Aorta (tissue), 5 donors: ENCODE results near the gene ACP5. TPM values are rescaled to one million over a fixed set of nuclear protein-coding genes. Genes with fewer than 3 reads are reported as not detected.
A peak's percentile ranks its signal among the peaks of the same experiment; 100 is the strongest.
"Not testable (repeated sequence)": the region's sequence is repeated elsewhere in the genome, so short reads cannot be mapped to it uniquely, and the experiment has no call there.

Experiments used
- ATAC-seq: fragments of 200-7000 bp; cut with Tn5 transposase; one replicate; pipeline ENCODE4 v1.9.1; 2022; ENCODE audit warnings: moderate library complexity; ENCODE audit not compliant: low FRiP score
- DNase-seq, 2 donors: peaks; one replicate each; pipeline ENCODE4 v3.0.0-alpha.2; 2020
- H3K27ac ChIP-seq, 2 donors: one replicate each; pipeline ENCODE4 v1.5.1; 2013; ENCODE audit warnings: low read length in 2 of 2, mild to moderate bottlenecking in 2 of 2, moderate library complexity in 2 of 2, control low read depth in 1 of 2, inconsistent platforms in 1 of 2, low read depth in 1 of 2
- H3K27me3 ChIP-seq, 2 donors: one replicate each; pipeline ENCODE4 v1.6.1; 2013; ENCODE audit warnings: control low read depth in 1 of 2, low read length in 1 of 2, mild to moderate bottlenecking in 1 of 2, moderate library complexity in 1 of 2; ENCODE audit not compliant: insufficient read depth in 2 of 2, control insufficient read depth in 1 of 2
- H3K36me3 ChIP-seq, 2 donors: one replicate each; pipeline ENCODE4 v1.6.1; 2013; ENCODE audit warnings: control low read depth in 1 of 2, low read length in 1 of 2, mild to moderate bottlenecking in 1 of 2; ENCODE audit not compliant: insufficient read depth in 2 of 2, control insufficient read depth in 1 of 2
- H3K4me1 ChIP-seq, 2 donors: one replicate each; pipeline ENCODE4 v1.6.1; 2013; ENCODE audit warnings: low read length in 2 of 2, control low read depth in 1 of 2, mild to moderate bottlenecking in 1 of 2, moderate library complexity in 1 of 2; ENCODE audit not compliant: insufficient read depth in 2 of 2, control insufficient read depth in 1 of 2
- H3K4me3 ChIP-seq, 2 donors: one replicate each; pipeline ENCODE4 v1.5.1; 2013; ENCODE audit warnings: low read length in 2 of 2, control low read depth in 1 of 2, mild to moderate bottlenecking in 1 of 2
- H3K9me3 ChIP-seq: one replicate; pipeline ENCODE4 v1.6.1; 2013; ENCODE audit warnings: mild to moderate bottlenecking, low read length; ENCODE audit not compliant: control insufficient read depth
- WGBS, 2 donors: extraction: QIAGEN DNeasy Blood & Tissue Kit; methylation state at CpG; one replicate each; pipeline ENCODE4 v1.1.7; 2013; 5-methylcytosine and 5-hydroxymethylcytosine counted together
- intact Hi-C, 2 donors: fragments of 100-400 bp; cut with DNase I; formaldehyde crosslinking; loops; one replicate each; pipeline versions ENCODE4 v1.14.2 to v1.15.0; 2022
- polyA plus RNA-seq, 2 donors: library from polyadenylated mRNA; stranded (reverse); fragments of 200-250 nt; gene quantifications; one replicate each; pipeline ENCODE4 v1.2.3, GENCODE V29; 2013
- total RNA-seq, 2 donors: library from RNA; stranded (reverse); fragmentation: NEBNext Ultra II Directional; extraction: Animal tissue kit (Norgen Biotek cat#: 25700); gene quantifications; one replicate each; pipeline ENCODE4 v1.2.1, GENCODE V29; 2021
- donor health status: healthy with polysubstance abuse.
- donor health status: Bipolar disorder and iron deficiency.
- donor health status: DM: no; HTN: no; CAD: no.
- donor health status: DM: no; HTN: no; CAD: no.
- donor health status: DM: yes; HTN: yes; CAD: no.

Gene ACP5
- total and polyA plus RNA-seq, 4 donors = 5.2 to 45.3 (median 12.9) TPM

DNA sequence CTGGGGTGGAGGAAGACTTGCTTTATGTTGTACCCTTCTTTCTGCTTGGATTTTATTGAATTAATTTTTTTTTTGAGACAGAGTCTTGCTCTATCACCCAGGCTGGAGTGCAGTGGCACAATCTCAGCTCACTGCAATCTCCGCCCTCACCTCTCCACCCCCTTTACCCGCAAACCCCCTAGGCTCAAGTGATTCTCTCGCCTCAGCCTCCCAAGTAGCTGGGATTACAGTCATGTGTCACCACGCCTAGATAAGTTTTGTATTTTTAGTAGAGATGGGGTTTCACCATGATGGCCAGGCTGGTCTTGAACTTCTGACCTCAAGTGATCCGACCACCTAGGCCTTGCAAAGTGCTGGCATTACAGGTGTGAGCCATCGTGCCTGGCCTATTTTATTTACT, 4.1 kb downstream of the ACP5 start:
- intact Hi-C loops, ATAC-seq, H3K4me3 ChIP-seq, DNase-seq, H3K36me3 ChIP-seq, H3K27ac ChIP-seq, H3K9me3 ChIP-seq, H3K4me1 ChIP-seq, H3K27me3 ChIP-seq: not testable (repeated sequence)
- WGBS, 2 donors = 80 to 85% methylated on average over 6 of the region's 6 CpGs

DNA sequence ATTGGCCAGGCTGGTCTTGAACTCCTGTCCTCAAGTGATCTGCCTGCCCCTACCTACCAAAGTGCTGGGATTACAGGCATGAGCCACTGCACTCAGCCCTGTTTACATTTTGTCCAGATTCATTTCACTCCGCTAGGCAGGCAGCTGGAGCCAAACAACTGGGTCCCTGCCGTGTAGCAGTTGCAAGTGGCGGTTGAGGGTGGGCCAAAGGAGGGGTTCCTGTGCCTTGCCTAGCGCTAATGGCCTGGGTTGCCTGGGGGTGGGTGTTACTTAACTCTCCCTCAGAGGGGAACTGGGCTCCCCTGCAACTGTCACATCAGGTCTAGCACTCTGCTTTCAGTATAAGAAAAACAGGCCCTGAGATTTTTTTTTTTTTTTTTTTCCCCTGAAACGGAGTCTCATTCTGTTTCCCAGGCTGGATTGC, 7.4 kb downstream of the ACP5 start:
- Histone ChIP-seq H3K36me3 (no peaks in the 10 kb centered on the region), H3K4me1 (no peaks in the 10 kb centered on the region), H3K9me3 (no peaks in the 10 kb centered on the region), H3K4me3 (no peak overlapping the region), H3K27me3 (no peaks in the 10 kb centered on the region), H3K27ac (no peak overlapping the region)
- no peak for DNase-seq
- intact Hi-C loops = no loop called here
- WGBS, 2 donors = 67 to 70% methylated on average over 5 of the region's 5 CpGs
- no peak for ATAC-seq

DNA sequence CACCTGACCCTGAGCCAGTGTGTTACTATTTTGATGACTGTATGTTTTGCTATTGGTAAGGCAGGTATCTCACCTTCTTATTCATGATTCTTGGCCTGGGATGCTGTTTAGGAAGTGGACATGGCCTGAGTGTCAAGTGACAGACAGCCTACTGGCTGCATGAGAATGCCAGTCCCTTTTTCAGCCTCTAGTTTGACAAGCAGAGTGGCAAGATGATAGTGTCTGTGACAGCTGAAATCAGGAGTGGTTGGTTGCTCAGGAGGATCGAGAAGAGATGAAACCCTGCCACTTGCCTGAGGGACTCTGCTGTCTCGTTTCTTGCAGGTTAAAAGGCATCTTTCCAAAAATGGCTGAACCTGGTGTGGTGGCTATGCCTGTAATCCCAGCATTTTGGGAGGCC, 11.3 kb downstream of the ACP5 start:
- 82 to 88% methylated on average over 2 of the region's 2 CpGs for WGBS, 2 donors

DNA sequence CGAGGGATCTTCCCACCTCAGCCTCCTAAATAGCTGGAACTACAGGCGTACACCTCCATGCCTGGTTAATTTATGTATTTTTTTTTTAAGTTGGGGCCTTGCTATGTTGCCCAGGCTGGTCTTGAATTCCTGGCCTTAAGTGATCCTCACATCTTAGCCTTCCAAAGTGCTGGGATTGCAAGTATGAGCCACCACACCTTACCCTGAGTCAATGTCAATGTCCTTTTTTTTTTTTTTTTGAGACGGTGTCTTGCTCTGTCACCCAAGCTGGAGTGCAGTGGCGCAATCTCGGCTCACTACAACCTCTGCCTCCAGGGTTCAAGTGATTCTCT, 11.8 kb downstream of the ACP5 start:
- ATAC-seq, intact Hi-C loops, H3K4me3 ChIP-seq, H3K27ac ChIP-seq, H3K36me3 ChIP-seq, H3K27me3 ChIP-seq, DNase-seq, H3K9me3 ChIP-seq, H3K4me1 ChIP-seq: not testable (repeated sequence)
- WGBS, 2 donors = 86 to 90% methylated on average over 5 of the region's 5 CpGs

More for the DNA sequence above, 11.3 kb downstream of the ACP5 start:
- no peak for ATAC-seq
- Histone ChIP-seq H3K36me3 (no peaks in the 10 kb centered on the region), H3K27ac (no peak overlapping the region), H3K9me3 (no peaks in the 10 kb centered on the region), H3K4me3 (no peak overlapping the region), H3K4me1 (no peaks in the 10 kb centered on the region), H3K27me3 (no peaks in the 10 kb centered on the region)
- intact Hi-C loops = no loop called here
- no peak for DNase-seq

GRCh38 chr19:11564082-11564807, 13.2 kb downstream of the ACP5 start:
- H3K4me1 ChIP-seq, H3K27me3 ChIP-seq, H3K4me3 ChIP-seq, intact Hi-C loops, H3K9me3 ChIP-seq, H3K27ac ChIP-seq, H3K36me3 ChIP-seq, DNase-seq, ATAC-seq: not testable (repeated sequence)
- 91% methylated on average over 6 of the region's 6 CpGs for WGBS, 2 donors

- Histone ChIP-seq H3K4me1 (no peaks in the 10 kb centered on the region), H3K9me3 (no peaks in the 10 kb centered on the region), H3K27me3 (no peaks in the 10 kb centered on the region), H3K36me3 (no peaks in the 10 kb centered on the region), H3K27ac (no peak overlapping the region), H3K4me3 (no peak overlapping the region)
- intact Hi-C loops = no loop called here
- ATAC-seq (no peak), DNase-seq (no peak)
- 88 to 90% methylated on average over 8 of the region's 8 CpGs for WGBS, 2 donors
Observed at GRCh38 chr19:11563532-11563931, 13.9 kb downstream of the ACP5 start.

GRCh38 chr19:11560404-11561051, 16.9 kb downstream of the ACP5 start:
- H3K36me3 ChIP-seq = no peaks in the 10 kb centered on the region
- no peak overlapping the region for H3K4me3 ChIP-seq
- no peaks in the 10 kb centered on the region for H3K27me3 ChIP-seq
- no peak for ATAC-seq
- no peaks in the 10 kb centered on the region for H3K9me3 ChIP-seq
- WGBS, 2 donors = 13 to 14% methylated on average over 9 of the region's 9 CpGs
- H3K27ac ChIP-seq = no peak overlapping the region
- intact Hi-C loops = no loop called here
- DNase-seq = no peak
- peaks cover 0 to 3% of the 10 kb centered on the region in 2 donors for H3K4me1 ChIP-seq

DNA sequence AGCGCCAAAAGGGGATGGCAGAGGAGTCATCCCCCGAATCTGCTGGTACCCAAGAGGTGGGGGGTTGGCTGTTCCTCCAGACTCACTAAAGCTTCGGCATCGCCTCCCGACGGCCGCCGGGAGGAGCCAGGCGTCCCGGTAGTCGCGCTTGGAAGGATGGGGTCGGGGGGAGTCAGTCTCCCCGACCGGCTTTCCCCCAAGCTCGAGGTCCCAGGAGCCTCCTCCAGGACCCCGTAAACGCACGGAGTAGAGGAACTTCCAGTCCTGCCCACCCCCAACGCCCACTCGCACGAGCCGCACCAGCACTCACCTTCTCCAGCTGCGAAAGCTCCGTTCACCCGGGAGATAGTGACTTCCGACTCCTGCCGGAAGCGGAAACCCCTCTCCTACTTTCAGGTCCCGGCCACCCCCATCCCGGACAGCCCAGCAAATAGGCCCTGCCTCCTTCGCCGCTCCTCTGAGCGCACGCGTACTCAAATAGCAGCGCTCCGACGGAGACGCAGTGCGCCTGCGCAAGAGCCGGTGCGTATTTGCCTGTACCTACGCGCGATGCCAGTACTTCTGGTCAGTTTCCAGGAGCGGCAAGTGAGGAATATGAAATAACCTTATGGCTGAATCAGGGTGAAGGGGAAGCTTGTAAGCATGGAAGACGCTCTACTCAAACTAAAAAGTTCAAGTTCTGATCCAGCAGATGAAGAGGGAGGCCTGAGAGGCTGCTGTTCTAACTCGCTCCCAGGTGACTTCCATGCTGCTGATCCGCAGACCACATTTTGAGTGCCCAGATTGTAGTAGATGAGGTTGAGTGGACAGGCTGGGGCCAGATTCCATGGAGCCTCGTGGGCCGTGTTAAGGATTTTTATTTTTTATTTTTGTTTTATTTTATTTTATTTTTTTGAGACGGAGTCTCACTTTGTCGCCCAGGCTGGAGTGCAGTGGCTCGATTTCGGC, 18.3 kb downstream of the ACP5 start, which contains the start of gene ELOF1:
TSS of gene ELOF1 (minus strand) at position 350 of the 948 bp plus-strand sequence. CDS start 4,883 bp downstream, outside the sequence.
- H3K4me1 ChIP-seq = peaks cover 0 to 3% of the 10 kb centered on the region in 2 donors
- H3K4me3 ChIP-seq = peak within 1 kb of the TSS; percentile 73 to 87
- DNase-seq = peak; percentile 99
- WGBS, 2 donors = 1 to 3% methylated on average over 57 of the region's 57 CpGs
- peak within 1 kb of the TSS in 1 of 2 donors; percentile 53 for H3K27ac ChIP-seq
- H3K9me3 ChIP-seq = no peaks in the 10 kb centered on the region
- peaks cover 0 to 3% of the 10 kb centered on the region in 2 donors for H3K36me3 ChIP-seq
- ATAC-seq = peak; percentile 98
- no peaks in the 10 kb centered on the region for H3K27me3 ChIP-seq
- intact Hi-C loops = no loop called here
